Tibial nerve (tissue), 4 donors: Measurements from ENCODE around the gene SORCS2. TPM values are rescaled to one million over a fixed set of nuclear protein-coding genes. Genes with fewer than 3 reads are reported as not detected.

Experiments used
- DNase-seq, 2 donors: peaks; one replicate each; pipeline ENCODE4 v3.0.0-alpha.2; 2019; ENCODE audit warnings: low spot score in 2 of 2
- H3K27ac ChIP-seq, 4 donors: fragments of 200-600 bp; sonication (generic) in 3 of 4; one replicate each; pipeline ENCODE4 v1.5.1; 2017 to 2019; ENCODE audit warnings: mild to moderate bottlenecking in 1 of 4
- H3K27me3 ChIP-seq, 2 donors: fragments of 200-600 bp; sonication (generic) in 1 of 2; one replicate each; pipeline versions ENCODE4 v1.5.1 to v1.6.0; 2017 to 2019
- H3K36me3 ChIP-seq, 3 donors: fragments of 200-600 bp; sonication (generic); one replicate each; pipeline ENCODE4 v1.5.1; 2018 to 2019
- H3K4me1 ChIP-seq, 4 donors: fragments of 200-600 bp; sonication (generic) in 3 of 4; one replicate each; pipeline ENCODE4 v1.5.1; 2017 to 2019
- H3K4me3 ChIP-seq, 4 donors: fragments of 200-600 bp; sonication (generic) in 3 of 4; one replicate each; pipeline ENCODE4 v1.5.1; 2017 to 2019; ENCODE audit warnings: mild to moderate bottlenecking in 1 of 4, moderate library complexity in 1 of 4
- H3K9me3 ChIP-seq, 4 donors: fragments of 200-600 bp; sonication (generic) in 3 of 4; one replicate each; pipeline ENCODE4 v1.5.1; 2017 to 2019
- EP300 ChIP-seq, 2 donors: sonication (generic); formaldehyde crosslinking; IDR thresholded peaks; one replicate each; pipeline ENCODE4 v1.6.1; 2017; ENCODE audit warnings: antibody characterized with exemption in 2 of 2, mild to moderate bottlenecking in 1 of 2
- POLR2A ChIP-seq, 2 donors: fragments of 450-650 bp; IDR thresholded peaks; one replicate each; pipeline ENCODE4 v1.6.1; 2017; ENCODE audit warnings: antibody characterized with exemption in 2 of 2, mild to moderate bottlenecking in 2 of 2, moderate library complexity in 2 of 2
- WGBS, 2 donors: methylation state at CpG; one replicate each; pipeline ENCODE4 v1.1.5; 2018; 5-methylcytosine and 5-hydroxymethylcytosine counted together
- total RNA-seq, 4 donors: library from RNA; depleted of rRNA; stranded (reverse); fragments of >200 nt; gene quantifications; one replicate each; pipeline ENCODE4 v1.1.0, GENCODE V29; 2016
- TF ChIP-seq, protein P1 (sequence below), 5 experiments: fragments of 200-600 bp in 3 of 5; fragments of 450-650 bp in 2 of 5; sonication (generic) in 3 of 5; IDR thresholded peaks; one replicate each; pipeline ENCODE4 v1.5.1; 2016 to 2019; ENCODE audit warnings: antibody characterized with exemption in 5 of 5, mild to moderate bottlenecking in 3 of 5, moderate library complexity in 2 of 5

The SORCS2 gene
- total RNA-seq, 4 donors from 2014 or later: 15.6 to 48.9 (median 38.3) TPM

DNA sequence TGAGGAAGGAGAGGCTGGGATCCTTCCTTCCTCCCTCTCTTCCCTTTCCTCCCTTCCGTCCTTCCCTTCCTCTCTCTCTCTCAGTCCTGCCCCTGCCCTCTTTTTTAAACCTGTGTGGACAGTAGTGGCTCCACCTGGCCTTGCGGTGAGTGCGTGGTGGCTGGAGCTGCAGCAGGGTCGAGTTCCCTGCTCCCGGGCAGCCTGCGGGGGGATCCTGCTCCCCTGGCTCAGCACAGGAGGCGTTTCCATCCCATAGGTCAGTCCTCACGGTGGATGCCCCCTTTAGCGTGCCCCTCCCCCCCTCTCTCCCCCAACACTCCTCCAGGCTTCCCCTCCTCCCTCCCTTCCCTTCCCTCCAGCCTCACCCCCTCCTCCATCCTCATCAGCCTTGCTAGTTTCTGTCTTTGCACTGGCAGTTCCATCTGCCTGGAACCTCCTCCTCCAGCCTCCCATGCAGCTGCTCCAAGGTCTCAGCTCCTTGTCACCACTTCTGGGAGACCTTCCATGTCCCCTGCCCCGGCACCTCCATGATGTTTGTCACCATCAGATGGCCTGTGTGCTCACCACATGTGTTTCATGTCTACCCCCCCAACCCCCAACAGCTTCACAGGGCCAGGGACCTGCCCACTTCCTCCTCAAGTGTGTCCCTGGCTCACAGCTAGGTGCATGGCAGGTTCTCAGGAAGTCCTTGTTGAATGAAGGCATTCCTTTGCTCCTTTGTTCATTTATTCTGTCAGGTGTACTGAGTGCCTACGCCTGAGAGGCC, 174.0 kb downstream of the SORCS2 start:
- Histone ChIP-seq H3K4me3 (no peak overlapping the region), H3K9me3 (no peaks in the 10 kb centered on the region), H3K27me3 (peaks cover 0 to 13% of the 10 kb centered on the region in 2 donors), H3K27ac (no peak overlapping the region), H3K4me1 (peaks cover 0 to 20% (median 0%) of the 10 kb centered on the region in 4 donors), H3K36me3 (no peaks in the 10 kb centered on the region)
- TF ChIP-seq, protein P1, sequence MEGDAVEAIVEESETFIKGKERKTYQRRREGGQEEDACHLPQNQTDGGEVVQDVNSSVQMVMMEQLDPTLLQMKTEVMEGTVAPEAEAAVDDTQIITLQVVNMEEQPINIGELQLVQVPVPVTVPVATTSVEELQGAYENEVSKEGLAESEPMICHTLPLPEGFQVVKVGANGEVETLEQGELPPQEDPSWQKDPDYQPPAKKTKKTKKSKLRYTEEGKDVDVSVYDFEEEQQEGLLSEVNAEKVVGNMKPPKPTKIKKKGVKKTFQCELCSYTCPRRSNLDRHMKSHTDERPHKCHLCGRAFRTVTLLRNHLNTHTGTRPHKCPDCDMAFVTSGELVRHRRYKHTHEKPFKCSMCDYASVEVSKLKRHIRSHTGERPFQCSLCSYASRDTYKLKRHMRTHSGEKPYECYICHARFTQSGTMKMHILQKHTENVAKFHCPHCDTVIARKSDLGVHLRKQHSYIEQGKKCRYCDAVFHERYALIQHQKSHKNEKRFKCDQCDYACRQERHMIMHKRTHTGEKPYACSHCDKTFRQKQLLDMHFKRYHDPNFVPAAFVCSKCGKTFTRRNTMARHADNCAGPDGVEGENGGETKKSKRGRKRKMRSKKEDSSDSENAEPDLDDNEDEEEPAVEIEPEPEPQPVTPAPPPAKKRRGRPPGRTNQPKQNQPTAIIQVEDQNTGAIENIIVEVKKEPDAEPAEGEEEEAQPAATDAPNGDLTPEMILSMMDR (IDR thresholded peaks at IDR 0.05): no peak
- TF ChIP-seq POLR2A (IDR thresholded peaks at IDR 0.05) (no peak), EP300 (IDR thresholded peaks at IDR 0.05) (no peak)
- no peak for DNase-seq
- WGBS, 2 donors: 61 to 68% methylated on average over 11 of the region's 11 CpGs

DNA sequence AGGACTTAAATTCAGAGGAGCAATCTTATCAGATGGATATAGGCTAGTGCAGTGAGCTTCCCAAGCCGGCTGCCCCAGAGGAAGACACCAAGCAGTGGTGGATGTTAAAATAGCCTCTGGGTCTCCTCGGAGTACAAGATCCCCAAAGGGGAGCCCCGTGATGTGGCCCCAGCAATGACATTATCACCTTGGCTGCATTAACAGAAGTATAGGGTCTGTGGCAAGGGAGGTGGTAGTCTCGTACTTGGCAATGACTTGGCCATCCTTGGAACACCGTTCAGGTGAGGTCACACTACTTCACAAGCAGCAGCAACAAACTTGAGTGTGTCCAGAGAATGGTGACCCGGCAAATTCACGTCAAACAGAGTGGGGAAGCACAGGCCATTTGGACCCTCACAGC, 174.6 kb downstream of the SORCS2 start:
- H3K4me3 ChIP-seq: no peak overlapping the region
- no peaks in the 10 kb centered on the region for H3K9me3 ChIP-seq
- DNase-seq: no peak
- H3K27ac ChIP-seq: no peak overlapping the region
- H3K27me3 ChIP-seq: peaks cover 0 to 13% of the 10 kb centered on the region in 2 donors
- no peaks in the 10 kb centered on the region for H3K36me3 ChIP-seq
- peaks cover 0 to 25% (median 0%) of the 10 kb centered on the region in 4 donors for H3K4me1 ChIP-seq
- WGBS, 2 donors: 86 to 88% methylated on average over 7 of the region's 7 CpGs
- TF ChIP-seq, protein P1 (IDR thresholded peaks at IDR 0.05): no peak
- no peak for TF ChIP-seq EP300 (IDR thresholded peaks at IDR 0.05)
- no peak for TF ChIP-seq POLR2A (IDR thresholded peaks at IDR 0.05)

DNA sequence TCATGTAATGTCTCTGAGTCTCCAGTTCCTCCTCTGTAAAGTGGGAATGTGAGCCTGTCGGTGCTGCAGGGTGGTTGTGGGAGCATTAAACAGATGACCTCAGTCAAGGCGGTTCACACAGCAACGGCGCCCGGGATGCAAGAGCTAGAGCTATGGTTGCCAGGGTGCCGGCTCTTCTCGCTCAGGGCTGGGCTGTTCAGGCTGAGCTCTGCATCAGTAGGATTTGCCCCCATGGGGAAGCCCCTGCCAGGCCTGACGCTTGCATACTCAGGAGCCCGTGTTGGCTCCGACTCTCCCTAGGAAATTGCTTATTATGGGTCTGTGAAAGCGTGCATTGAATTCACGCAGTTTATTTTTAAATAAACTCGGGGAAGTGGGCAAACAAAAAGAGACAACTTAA, 175.1 kb downstream of the SORCS2 start:
- Histone ChIP-seq H3K4me3 (no peak overlapping the region), H3K27ac (no peak overlapping the region), H3K9me3 (no peaks in the 10 kb centered on the region), H3K36me3 (no peaks in the 10 kb centered on the region), H3K4me1 (peaks cover 0 to 26% (median 0%) of the 10 kb centered on the region in 4 donors), H3K27me3 (peaks cover 0 to 13% of the 10 kb centered on the region in 2 donors)
- no peak for DNase-seq
- 53 to 63% methylated on average over 13 of the region's 13 CpGs for WGBS, 2 donors
- no peak for TF ChIP-seq POLR2A (IDR thresholded peaks at IDR 0.05)
- TF ChIP-seq, protein P1 (IDR thresholded peaks at IDR 0.05): no peak

DNA sequence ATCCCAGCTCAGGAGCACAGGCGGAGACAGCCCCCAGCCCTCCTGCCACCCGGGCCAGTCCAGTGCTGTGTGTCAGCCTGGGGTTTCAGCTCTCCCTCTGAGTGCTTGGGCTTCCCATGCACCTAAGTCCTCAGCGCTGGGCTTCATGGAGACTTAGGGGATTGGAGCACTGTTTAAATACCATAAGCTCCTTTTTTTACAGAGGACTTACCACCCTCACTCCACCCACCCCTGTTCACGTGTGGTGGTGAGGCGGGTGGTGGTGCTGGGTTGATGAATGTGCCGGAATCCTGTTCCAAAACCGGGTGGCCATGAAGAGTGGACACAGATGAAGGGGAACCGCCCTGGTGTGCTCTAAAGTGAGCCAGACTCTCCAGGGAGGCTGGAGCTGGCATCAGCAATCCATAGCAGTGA, 175.5 kb downstream of the SORCS2 start:
- 62 to 69% methylated on average over 8 of the region's 8 CpGs for WGBS, 2 donors
- Histone ChIP-seq H3K4me3 (no peak overlapping the region), H3K27ac (no peak overlapping the region), H3K27me3 (peaks cover 0 to 13% of the 10 kb centered on the region in 2 donors), H3K9me3 (no peaks in the 10 kb centered on the region), H3K4me1 (peaks cover 0 to 26% (median 0%) of the 10 kb centered on the region in 4 donors), H3K36me3 (no peaks in the 10 kb centered on the region)
- DNase-seq: no peak
- TF ChIP-seq POLR2A (IDR thresholded peaks at IDR 0.05): no peak
- TF ChIP-seq, protein P1 (IDR thresholded peaks at IDR 0.05): no peak
- no peak for TF ChIP-seq EP300 (IDR thresholded peaks at IDR 0.05)

DNA sequence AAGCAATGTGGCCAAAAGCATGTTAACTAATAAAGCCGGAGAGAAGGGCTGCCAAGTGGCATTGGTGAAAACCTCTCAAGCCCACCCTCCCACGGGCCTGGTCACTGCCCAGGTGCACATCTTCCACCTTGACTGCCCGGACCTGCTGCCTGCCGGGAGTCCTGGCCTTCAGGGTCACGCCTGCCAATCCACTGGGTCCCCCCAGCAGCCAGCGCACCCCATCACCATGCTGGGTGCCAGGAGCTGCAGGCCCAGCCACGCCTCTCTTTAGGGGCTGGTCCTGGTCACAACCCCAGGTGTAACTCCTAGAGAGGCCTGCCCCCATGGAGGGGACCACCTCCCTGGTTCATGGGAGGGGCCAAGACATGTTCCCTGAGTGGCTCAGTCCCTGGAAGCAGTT, 176.0 kb downstream of the SORCS2 start:
- Histone ChIP-seq H3K27ac (no peak overlapping the region), H3K36me3 (no peaks in the 10 kb centered on the region), H3K27me3 (peaks cover 0 to 13% of the 10 kb centered on the region in 2 donors), H3K4me3 (no peak overlapping the region), H3K4me1 (peaks cover 0 to 26% (median 0%) of the 10 kb centered on the region in 4 donors), H3K9me3 (no peaks in the 10 kb centered on the region)
- TF ChIP-seq POLR2A (IDR thresholded peaks at IDR 0.05): no peak
- TF ChIP-seq, protein P1 (IDR thresholded peaks at IDR 0.05): no peak
- TF ChIP-seq EP300 (IDR thresholded peaks at IDR 0.05): no peak
- no peak for DNase-seq
- WGBS, 2 donors: 92% methylated on average over 4 to 7 of the region's 7 CpGs
